K562 (cell line): ENCODE data around the gene MYMX. TPM values are rescaled to one million over a fixed set of nuclear protein-coding genes. Genes with fewer than 3 reads are reported as not detected.

Experiments
- C11orf30 ChIP-seq: fragments of 450-650 bp; IDR thresholded peaks from 2 replicates; pipeline ENCODE4 v1.6.1; 2016; ENCODE audit warnings: low read depth, mild to moderate bottlenecking
- DACH1 ChIP-seq: fragments of 450-650 bp; IDR thresholded peaks from 2 replicates; pipeline ENCODE4 v1.6.1; 2018; ENCODE audit not compliant: partially characterized antibody
- E2F6 ChIP-seq, 2 experiments: IDR thresholded peaks; 2 replicates each; pipeline ENCODE4 v1.6.1; 2011; ENCODE audit warnings: borderline replicate concordance in 1 of 2, control low read depth in 1 of 2, low read depth in 1 of 2, low read length in 1 of 2, mild to moderate bottlenecking in 1 of 2, mixed read lengths in 1 of 2, moderate library complexity in 1 of 2; ENCODE audit not compliant: insufficient read depth in 1 of 2, insufficient read length in 1 of 2, poor library complexity in 1 of 2, severe bottlenecking in 1 of 2; ENCODE audit errors: extremely low read depth in 1 of 2
- EHMT2 ChIP-seq: fragments of 450-650 bp; IDR thresholded peaks from 2 replicates; pipeline ENCODE4 v1.6.1; 2018; ENCODE audit warnings: antibody characterized with exemption
- NFE2 ChIP-seq: IDR thresholded peaks from 2 replicates; pipeline ENCODE4 v1.6.1; 2014; ENCODE audit warnings: antibody characterized with exemption, low read depth
- NR2C1 ChIP-seq, 2 experiments: fragments of 450-650 bp; IDR thresholded peaks; 2 replicates each; pipeline ENCODE4 v1.6.1; 2017; ENCODE audit warnings: mild to moderate bottlenecking in 2 of 2, antibody characterized with exemption in 1 of 2, inconsistent platforms in 1 of 2, missing compliant biosample characterization in 1 of 2, missing genetic modification characterization in 1 of 2
- PKNOX1 ChIP-seq: fragments of 450-650 bp; IDR thresholded peaks from 2 replicates; pipeline ENCODE4 v1.6.1; 2016
- POLR2A ChIP-seq: fragments of 450-650 bp; conservative IDR thresholded peaks from 2 replicates; pipeline ENCODE4 v1.6.1; 2016
- SAFB ChIP-seq: fragments of 200-400 bp; formaldehyde crosslinking; IDR thresholded peaks from 2 replicates; pipeline ENCODE4 v1.6.1; 2017; ENCODE audit warnings: low read depth, low read length, borderline replicate concordance
- SMARCC2 ChIP-seq: fragments of 450-650 bp; IDR thresholded peaks from 2 replicates; pipeline ENCODE4 v1.6.1; 2017; ENCODE audit warnings: antibody characterized with exemption, moderate library complexity, mild to moderate bottlenecking, low read depth
- YY1 ChIP-seq, 3 experiments: IDR thresholded peaks; 2 replicates each; pipeline ENCODE4 v1.6.1; 2011; ENCODE audit warnings: low read length in 2 of 3, mild to moderate bottlenecking in 2 of 3, moderate library complexity in 2 of 3, borderline replicate concordance in 1 of 3, control low read depth in 1 of 3, low read depth in 1 of 3; ENCODE audit not compliant: insufficient read depth in 3 of 3, insufficient replicate concordance in 2 of 3, control insufficient read depth in 1 of 3, insufficient read length in 1 of 3; ENCODE audit errors: extremely low read depth in 1 of 3
- ZNF511 ChIP-seq: sonication (generic); formaldehyde crosslinking; IDR thresholded peaks from 2 replicates; pipeline ENCODE4 v1.8.0; 2022; ENCODE audit warnings: mild to moderate bottlenecking, missing genetic modification reagents
- polyA plus RNA-seq, 8 experiments: library from polyadenylated mRNA; depleted of rRNA in 4 of 8; stranded (reverse) in 5 of 8; unstranded in 3 of 8; fragments of >200 nt; fragmentation: Nextera tagmentation in 2 of 8; fragmentation: Illumina TruSeq in 1 of 8; extraction: Ambion mirVana in 2 of 8; extraction: Trizol in 1 of 8; gene quantifications; 2 replicates each; pipeline versions ENCODE4 v1.2.1 to v1.2.3, GENCODE V29; 2011 to 2014; ENCODE audit warnings: inconsistent platforms in 1 of 8, missing spikeins in 1 of 8
- total RNA-seq, 7 experiments: library from RNA; depleted of rRNA in 6 of 7; stranded (reverse); fragments of >200 nt in 6 of 7; fragmentation: Illumina TruSeq in 2 of 7; extraction: Trizol in 2 of 7; gene quantifications; 2 replicates each; pipeline versions ENCODE4 v1.2.1 to v1.2.3, GENCODE V29; 2011 to 2021; ENCODE audit warnings: low replicate concordance in 1 of 7
- TF ChIP-seq, protein P1 (sequence below): fragments of 200-800 bp; sonication (Bioruptor generic); IDR thresholded peaks from 2 replicates; pipeline ENCODE4 v1.6.1; 2016; ENCODE audit warnings: missing genetic modification characterization, missing compliant biosample characterization
- TF ChIP-seq, protein P2 (sequence below): fragments of 450-650 bp; conservative IDR thresholded peaks from 2 replicates; pipeline ENCODE4 v1.6.1; 2016; ENCODE audit warnings: missing genetic modification characterization, low read depth, mild to moderate bottlenecking, missing compliant biosample characterization, moderate library complexity

MYMX gene
- total and polyA plus RNA-seq, 9 of the 15 experiments (the other 6 are each of a cell fraction or from before 2014, with no cell fraction given): 0.12 TPM; not detected in 8

GRCh38 chr6:44201638-44202303 is 15.0 kb upstream of the MYMX start (continued):
- TF ChIP-seq YY1 (IDR thresholded peaks at IDR 0.05; ENCODE audit: borderline replicate concordance in 1 of 3, control insufficient read depth in 1 of 3, extremely low read depth in 1 of 3, insufficient read depth in 3 of 3, insufficient read length in 1 of 3, insufficient replicate concordance in 2 of 3, low read depth in 1 of 3, low read length in 2 of 3) (peak in 1 of 3 experiments; percentile 13), SAFB (no peak), DACH1 (no peak), C11orf30 (peak; percentile 89), NFE2 (peak; percentile 93), POLR2A (0 out of 2 replicates have a peak, but pooled peaks have one; percentile 39), E2F6 (IDR thresholded peaks at IDR 0.05; ENCODE audit: borderline replicate concordance in 1 of 2, extremely low read depth in 1 of 2, insufficient read depth in 1 of 2, insufficient read length in 1 of 2, low read depth in 1 of 2, low read length in 1 of 2, poor library complexity in 1 of 2, severe bottlenecking in 1 of 2) (peak; percentile 89 to 94), NR2C1 (IDR thresholded peaks at IDR 0.05) (no peak), NR2C1 (tag; IDR thresholded peaks at IDR 0.05) (peak; percentile 19; the same call in 1 of the 2 replicates), EHMT2 (no peak), SMARCC2 (0 out of 2 replicates have a peak, but pooled peaks have one; percentile 26), ZNF511 (CRISPR knock-in tag) (peak; percentile 84; the same call in 1 of the 2 replicates), PKNOX1 (peak; percentile 29; the same call in 1 of the 2 replicates)
- TF ChIP-seq, protein P1, sequence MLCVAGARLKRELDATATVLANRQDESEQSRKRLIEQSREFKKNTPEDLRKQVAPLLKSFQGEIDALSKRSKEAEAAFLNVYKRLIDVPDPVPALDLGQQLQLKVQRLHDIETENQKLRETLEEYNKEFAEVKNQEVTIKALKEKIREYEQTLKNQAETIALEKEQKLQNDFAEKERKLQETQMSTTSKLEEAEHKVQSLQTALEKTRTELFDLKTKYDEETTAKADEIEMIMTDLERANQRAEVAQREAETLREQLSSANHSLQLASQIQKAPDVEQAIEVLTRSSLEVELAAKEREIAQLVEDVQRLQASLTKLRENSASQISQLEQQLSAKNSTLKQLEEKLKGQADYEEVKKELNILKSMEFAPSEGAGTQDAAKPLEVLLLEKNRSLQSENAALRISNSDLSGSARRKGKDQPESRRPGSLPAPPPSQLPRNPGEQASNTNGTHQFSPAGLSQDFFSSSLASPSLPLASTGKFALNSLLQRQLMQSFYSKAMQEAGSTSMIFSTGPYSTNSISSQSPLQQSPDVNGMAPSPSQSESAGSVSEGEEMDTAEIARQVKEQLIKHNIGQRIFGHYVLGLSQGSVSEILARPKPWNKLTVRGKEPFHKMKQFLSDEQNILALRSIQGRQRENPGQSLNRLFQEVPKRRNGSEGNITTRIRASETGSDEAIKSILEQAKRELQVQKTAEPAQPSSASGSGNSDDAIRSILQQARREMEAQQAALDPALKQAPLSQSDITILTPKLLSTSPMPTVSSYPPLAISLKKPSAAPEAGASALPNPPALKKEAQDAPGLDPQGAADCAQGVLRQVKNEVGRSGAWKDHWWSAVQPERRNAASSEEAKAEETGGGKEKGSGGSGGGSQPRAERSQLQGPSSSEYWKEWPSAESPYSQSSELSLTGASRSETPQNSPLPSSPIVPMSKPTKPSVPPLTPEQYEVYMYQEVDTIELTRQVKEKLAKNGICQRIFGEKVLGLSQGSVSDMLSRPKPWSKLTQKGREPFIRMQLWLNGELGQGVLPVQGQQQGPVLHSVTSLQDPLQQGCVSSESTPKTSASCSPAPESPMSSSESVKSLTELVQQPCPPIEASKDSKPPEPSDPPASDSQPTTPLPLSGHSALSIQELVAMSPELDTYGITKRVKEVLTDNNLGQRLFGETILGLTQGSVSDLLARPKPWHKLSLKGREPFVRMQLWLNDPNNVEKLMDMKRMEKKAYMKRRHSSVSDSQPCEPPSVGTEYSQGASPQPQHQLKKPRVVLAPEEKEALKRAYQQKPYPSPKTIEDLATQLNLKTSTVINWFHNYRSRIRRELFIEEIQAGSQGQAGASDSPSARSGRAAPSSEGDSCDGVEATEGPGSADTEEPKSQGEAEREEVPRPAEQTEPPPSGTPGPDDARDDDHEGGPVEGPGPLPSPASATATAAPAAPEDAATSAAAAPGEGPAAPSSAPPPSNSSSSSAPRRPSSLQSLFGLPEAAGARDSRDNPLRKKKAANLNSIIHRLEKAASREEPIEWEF: no peak
- TF ChIP-seq, protein P2, sequence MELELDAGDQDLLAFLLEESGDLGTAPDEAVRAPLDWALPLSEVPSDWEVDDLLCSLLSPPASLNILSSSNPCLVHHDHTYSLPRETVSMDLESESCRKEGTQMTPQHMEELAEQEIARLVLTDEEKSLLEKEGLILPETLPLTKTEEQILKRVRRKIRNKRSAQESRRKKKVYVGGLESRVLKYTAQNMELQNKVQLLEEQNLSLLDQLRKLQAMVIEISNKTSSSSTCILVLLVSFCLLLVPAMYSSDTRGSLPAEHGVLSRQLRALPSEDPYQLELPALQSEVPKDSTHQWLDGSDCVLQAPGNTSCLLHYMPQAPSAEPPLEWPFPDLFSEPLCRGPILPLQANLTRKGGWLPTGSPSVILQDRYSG: peak; percentile 62
